ENCODE data around the gene PPP2R5D. TPM values are rescaled to one million over a fixed set of nuclear protein-coding genes. Genes with fewer than 3 reads are reported as not detected.

The PPP2R5D gene
- total and polyA plus RNA-seq, 9 of the 15 experiments (the other 6 are each of a cell fraction or from before 2014, with no cell fraction given), result 1.3 to 96.1 (median 38.4) TPM

DNA sequence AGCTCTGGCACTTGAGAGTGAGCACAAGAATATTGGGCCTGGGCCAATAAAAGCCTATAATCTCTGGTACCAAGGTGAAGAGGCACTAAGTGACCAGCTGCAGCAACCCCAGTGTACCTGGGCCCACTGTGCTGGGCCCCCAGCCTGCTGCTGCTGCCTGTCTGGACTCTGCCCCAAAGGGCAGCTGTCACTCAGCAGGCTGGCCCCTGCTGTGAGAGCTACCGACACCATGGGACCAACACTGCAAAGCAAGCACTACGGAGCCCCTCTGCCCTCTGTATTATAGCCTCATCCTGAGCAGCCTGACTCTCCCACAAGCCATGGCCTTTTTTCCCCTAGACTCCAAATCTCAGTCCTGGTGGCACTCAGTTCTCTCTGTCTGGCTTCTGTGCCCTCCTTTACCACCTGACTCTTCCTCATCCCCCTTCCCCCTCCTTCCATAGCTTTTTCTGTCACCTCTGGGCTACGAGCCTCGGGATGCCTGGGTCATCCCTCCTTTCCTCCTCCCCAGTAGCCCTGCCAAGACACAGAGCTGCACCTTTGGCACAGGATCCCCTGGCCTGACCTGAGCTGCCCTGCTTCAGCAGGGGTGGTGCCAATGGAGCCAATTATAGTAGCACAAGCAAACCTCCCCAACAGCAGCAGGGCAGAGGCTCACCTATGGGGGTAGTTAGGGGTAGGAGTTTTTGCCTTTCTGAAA lies 51.3 kb downstream of the PPP2R5D start (continued):
- TF ChIP-seq, protein P1, sequence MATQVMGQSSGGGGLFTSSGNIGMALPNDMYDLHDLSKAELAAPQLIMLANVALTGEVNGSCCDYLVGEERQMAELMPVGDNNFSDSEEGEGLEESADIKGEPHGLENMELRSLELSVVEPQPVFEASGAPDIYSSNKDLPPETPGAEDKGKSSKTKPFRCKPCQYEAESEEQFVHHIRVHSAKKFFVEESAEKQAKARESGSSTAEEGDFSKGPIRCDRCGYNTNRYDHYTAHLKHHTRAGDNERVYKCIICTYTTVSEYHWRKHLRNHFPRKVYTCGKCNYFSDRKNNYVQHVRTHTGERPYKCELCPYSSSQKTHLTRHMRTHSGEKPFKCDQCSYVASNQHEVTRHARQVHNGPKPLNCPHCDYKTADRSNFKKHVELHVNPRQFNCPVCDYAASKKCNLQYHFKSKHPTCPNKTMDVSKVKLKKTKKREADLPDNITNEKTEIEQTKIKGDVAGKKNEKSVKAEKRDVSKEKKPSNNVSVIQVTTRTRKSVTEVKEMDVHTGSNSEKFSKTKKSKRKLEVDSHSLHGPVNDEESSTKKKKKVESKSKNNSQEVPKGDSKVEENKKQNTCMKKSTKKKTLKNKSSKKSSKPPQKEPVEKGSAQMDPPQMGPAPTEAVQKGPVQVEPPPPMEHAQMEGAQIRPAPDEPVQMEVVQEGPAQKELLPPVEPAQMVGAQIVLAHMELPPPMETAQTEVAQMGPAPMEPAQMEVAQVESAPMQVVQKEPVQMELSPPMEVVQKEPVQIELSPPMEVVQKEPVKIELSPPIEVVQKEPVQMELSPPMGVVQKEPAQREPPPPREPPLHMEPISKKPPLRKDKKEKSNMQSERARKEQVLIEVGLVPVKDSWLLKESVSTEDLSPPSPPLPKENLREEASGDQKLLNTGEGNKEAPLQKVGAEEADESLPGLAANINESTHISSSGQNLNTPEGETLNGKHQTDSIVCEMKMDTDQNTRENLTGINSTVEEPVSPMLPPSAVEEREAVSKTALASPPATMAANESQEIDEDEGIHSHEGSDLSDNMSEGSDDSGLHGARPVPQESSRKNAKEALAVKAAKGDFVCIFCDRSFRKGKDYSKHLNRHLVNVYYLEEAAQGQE (IDR thresholded peaks at IDR 0.05; ENCODE audit: borderline replicate concordance), result no peak
- TF ChIP-seq, protein P1 (CRISPR knock-in tag; IDR thresholded peaks at IDR 0.05; ENCODE audit: low read depth), result no peak
- TF ChIP-seq RBFOX2 (IDR thresholded peaks at IDR 0.05; ENCODE audit: low read depth, low read length), result peak; percentile 29; the same call in 1 of the 2 replicates
- peak; percentile 51 for TF ChIP-seq POLR2G (IDR thresholded peaks at IDR 0.05; ENCODE audit: low read depth, low read length)

All from K562 (cell line).